Heart right ventricle (tissue), 16 donors: Measurements from ENCODE around the gene MTUS2. TPM values are rescaled to one million over a fixed set of nuclear protein-coding genes. Genes with fewer than 3 reads are reported as not detected.

Experiments
- ATAC-seq, 8 donors: fragments of 200-7000 bp; cut with Tn5 transposase; one replicate each; pipeline ENCODE4 v1.9.1; 2020; ENCODE audit warnings: mild to moderate bottlenecking in 8 of 8, moderate library complexity in 8 of 8, moderate number of reproducible peaks in 1 of 8
- DNase-seq, 2 donors: peaks; one replicate each; pipeline ENCODE4 v3.0.0-alpha.2; 2020
- H3K27ac ChIP-seq, 10 donors: fragments of 200-600 bp; sonication (generic) in 2 of 10; one replicate each; pipeline versions ENCODE4 v1.5.0 to v1.8.0; 2020 to 2022; ENCODE audit warnings: mild to moderate bottlenecking in 3 of 10
- H3K27me3 ChIP-seq, 7 donors: fragments of 200-600 bp; one replicate each; pipeline ENCODE4 v1.8.0; 2021 to 2022; ENCODE audit warnings: mild to moderate bottlenecking in 2 of 7
- H3K36me3 ChIP-seq, 9 donors: fragments of 200-600 bp; sonication (generic) in 1 of 9; one replicate each; pipeline versions ENCODE4 v1.5.0 to v1.8.0; 2020 to 2022; ENCODE audit warnings: mild to moderate bottlenecking in 2 of 9
- H3K4me1 ChIP-seq, 9 donors: fragments of 200-600 bp; sonication (generic) in 1 of 9; one replicate each; pipeline versions ENCODE4 v1.5.0 to v1.8.0; 2020 to 2022; ENCODE audit warnings: mild to moderate bottlenecking in 4 of 9
- H3K4me3 ChIP-seq, 10 donors: fragments of 200-600 bp; sonication (generic) in 2 of 10; one replicate each; pipeline versions ENCODE4 v1.5.0 to v1.8.0; 2020 to 2022; ENCODE audit warnings: mild to moderate bottlenecking in 7 of 10, moderate library complexity in 2 of 10
- H3K9me3 ChIP-seq, 11 donors: fragments of 200-600 bp in 10 of 11; sonication (generic) in 2 of 11; one replicate each; pipeline versions ENCODE4 v1.5.0 to v1.8.0; 2013 to 2022; ENCODE audit warnings: mild to moderate bottlenecking in 2 of 11, control low read depth in 1 of 11, moderate library complexity in 1 of 11
- WGBS, 2 donors: extraction: QIAGEN DNeasy Blood & Tissue Kit; methylation state at CpG; one replicate each; pipeline ENCODE4 v1.1.7; 2013; ENCODE audit warnings: inconsistent platforms in 1 of 2; 5-methylcytosine and 5-hydroxymethylcytosine counted together
- intact Hi-C, 10 donors: fragments of 100-400 bp; cut with DNase I; formaldehyde crosslinking; loops; one replicate each; pipeline versions ENCODE4 v1.11.1 to v1.14.2; 2022
- polyA plus RNA-seq, 2 donors: library from polyadenylated mRNA; stranded (reverse); fragments of 200-250 nt; gene quantifications; one replicate each; pipeline ENCODE4 v1.2.3, GENCODE V29; 2013
- total RNA-seq, 10 donors: library from RNA; stranded (reverse); fragmentation: NEBNext Ultra II Directional in 3 of 10; extraction: Animal tissue kit (Norgen Biotek cat#: 25700) in 3 of 10; gene quantifications; one replicate each; pipeline versions ENCODE4 v1.2.1 to v1.2.4, GENCODE V29; 2021 to 2023
- TF ChIP-seq, protein P1 (sequence below), 9 donors: fragments of 200-600 bp; sonication (generic) in 2 of 9; IDR thresholded peaks; one replicate each; pipeline versions ENCODE4 v1.5.0 to v1.8.0; 2021 to 2022; ENCODE audit warnings: antibody characterized with exemption in 9 of 9, mild to moderate bottlenecking in 5 of 9, moderate library complexity in 1 of 9
- donor health status: Arrhythmogenic right ventricular cardiomyopathy.
- donor health status: ischemic (EF 13 %, LVEDD 7.1; RV severe dilation, severe dysfunction).
- donor health status: healthy with polysubstance abuse.
- donor health status: DM: no; HTN: yes; CAD: no.
- donor health status: DM: no; HTN: no; CAD: no.
- donor health status: ischemic (EF 25% LVEDD 6.9; RV normal size, moderate dysfunction).
- donor health status: ischemic (EF 25% LVEDD 5.7; RV mildly dilated, moderate dysfunction).
- donor health status: healthy.
- donor health status: DM: yes; HTN: yes; CAD: no.
- donor health status: Ischemic cardiomyopathy.
- donor health status: ischemic (EF 35%, LVEDD 5.7; RV mildly dilated, moderate dysfunction).
- donor health status: nonischemic (EF 11% LVEDD 7.7; RV severe dilation, severe dysfunction).
- donor health status: DM: yes; HTN: yes; CAD: no.
- donor health status: PGD.
- donor health status: ischemic (EF 29% LVEDD 5.4; RV normal size, mild dysfunction).
- donor health status: nonischemic (EF 23%, LVEDD 6.1; RV moderate dilation, normal function).

MTUS2 gene
- total and polyA plus RNA-seq, 12 donors, result 18.7 to 159 (median 65.6) TPM

DNA sequence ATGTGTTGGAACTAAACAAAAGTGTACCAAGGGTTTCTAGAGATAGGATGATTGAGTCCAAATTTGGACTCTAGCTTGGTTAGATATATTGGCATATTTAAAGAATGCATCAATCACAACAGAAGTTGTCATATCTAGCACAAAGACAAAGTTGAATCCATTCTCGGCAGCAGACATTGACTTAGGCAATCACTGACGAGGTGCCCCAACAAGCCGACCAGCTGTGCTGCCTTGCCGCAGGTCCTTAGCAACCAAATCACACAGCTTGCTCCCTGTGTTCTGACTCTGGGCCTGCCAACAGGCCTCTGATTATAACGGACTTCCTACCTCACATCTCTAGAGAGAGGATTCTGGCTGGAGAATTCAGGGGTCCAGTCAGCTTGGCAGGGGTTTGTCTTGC is 208.7 kb downstream of the MTUS2 start:
- ATAC-seq, result no peak
- Histone ChIP-seq H3K36me3 (peaks cover 0 to 8% (median 0%) of the 10 kb centered on the region in 9 donors), H3K4me1 (no peaks in the 10 kb centered on the region), H3K27me3 (no peaks in the 10 kb centered on the region), H3K4me3 (no peak overlapping the region), H3K9me3 (peaks cover 0 to 3% (median 0%) of the 10 kb centered on the region in 11 donors), H3K27ac (no peak overlapping the region)
- intact Hi-C loops, result loop anchor here in 1 of 10 donors (10.0 kb wide), 1 partner anchor 284 kb away; no protein-coding TSS in a partner anchor
- 71 to 74% methylated on average over 5 of the region's 5 CpGs for WGBS, 2 donors
- no peak for DNase-seq
- TF ChIP-seq, protein P1, sequence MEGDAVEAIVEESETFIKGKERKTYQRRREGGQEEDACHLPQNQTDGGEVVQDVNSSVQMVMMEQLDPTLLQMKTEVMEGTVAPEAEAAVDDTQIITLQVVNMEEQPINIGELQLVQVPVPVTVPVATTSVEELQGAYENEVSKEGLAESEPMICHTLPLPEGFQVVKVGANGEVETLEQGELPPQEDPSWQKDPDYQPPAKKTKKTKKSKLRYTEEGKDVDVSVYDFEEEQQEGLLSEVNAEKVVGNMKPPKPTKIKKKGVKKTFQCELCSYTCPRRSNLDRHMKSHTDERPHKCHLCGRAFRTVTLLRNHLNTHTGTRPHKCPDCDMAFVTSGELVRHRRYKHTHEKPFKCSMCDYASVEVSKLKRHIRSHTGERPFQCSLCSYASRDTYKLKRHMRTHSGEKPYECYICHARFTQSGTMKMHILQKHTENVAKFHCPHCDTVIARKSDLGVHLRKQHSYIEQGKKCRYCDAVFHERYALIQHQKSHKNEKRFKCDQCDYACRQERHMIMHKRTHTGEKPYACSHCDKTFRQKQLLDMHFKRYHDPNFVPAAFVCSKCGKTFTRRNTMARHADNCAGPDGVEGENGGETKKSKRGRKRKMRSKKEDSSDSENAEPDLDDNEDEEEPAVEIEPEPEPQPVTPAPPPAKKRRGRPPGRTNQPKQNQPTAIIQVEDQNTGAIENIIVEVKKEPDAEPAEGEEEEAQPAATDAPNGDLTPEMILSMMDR (IDR thresholded peaks at IDR 0.05), result no peak

DNA sequence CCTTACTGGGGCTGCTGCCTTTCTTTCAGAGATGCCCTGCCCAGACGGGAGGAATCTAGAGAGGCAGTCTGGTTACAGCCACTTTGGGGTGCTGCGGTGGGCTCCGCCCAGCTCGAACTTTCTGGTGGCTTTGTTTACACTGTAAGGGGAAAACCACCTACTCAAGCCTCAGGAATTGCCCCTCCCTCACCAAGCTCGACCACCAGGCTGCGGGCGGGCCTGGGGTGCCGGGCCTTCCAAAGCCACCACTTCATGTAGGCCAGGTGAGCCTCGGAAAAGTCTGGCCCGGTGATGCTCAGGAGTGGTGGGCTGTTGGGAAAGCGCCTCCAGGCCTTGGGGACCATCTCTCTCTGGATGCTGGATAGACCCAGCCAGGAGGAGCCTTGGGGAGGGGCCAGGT is 218.6 kb downstream of the MTUS2 start:
- Histone ChIP-seq H3K4me1 (no peaks in the 10 kb centered on the region), H3K36me3 (no peaks in the 10 kb centered on the region), H3K27me3 (no peaks in the 10 kb centered on the region), H3K4me3 (no peak overlapping the region), H3K27ac (no peak overlapping the region), H3K9me3 (no peaks in the 10 kb centered on the region)
- TF ChIP-seq, protein P1 (IDR thresholded peaks at IDR 0.05), result no peak
- WGBS, 2 donors, result 88 to 90% methylated on average over 11 of the region's 11 CpGs
- DNase-seq (no peak), ATAC-seq (no peak)
- intact Hi-C loops, result no loop called here

DNA sequence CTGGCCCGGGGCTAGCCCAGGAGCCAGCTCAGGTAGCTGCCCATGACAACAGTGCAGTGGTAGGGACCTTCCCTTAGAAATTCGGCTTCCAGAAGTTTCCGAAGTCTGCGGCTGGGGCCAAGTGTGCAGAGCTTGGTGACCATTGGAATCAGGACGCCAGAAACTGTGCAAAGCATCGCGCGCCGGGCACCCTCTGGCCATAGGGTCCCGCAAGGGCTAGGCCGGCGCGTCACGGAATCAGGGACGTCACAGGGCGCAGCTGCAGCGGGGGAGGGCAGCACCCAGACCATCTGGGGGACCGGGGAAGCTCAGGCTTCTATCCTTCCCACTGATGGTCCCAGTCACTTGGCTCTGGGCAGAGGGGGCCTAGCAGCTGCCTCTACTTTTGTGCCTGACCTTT is 219.1 kb downstream of the MTUS2 start:
- Histone ChIP-seq H3K9me3 (peaks cover 0 to 3% (median 0%) of the 10 kb centered on the region in 11 donors), H3K36me3 (no peaks in the 10 kb centered on the region), H3K4me3 (no peak overlapping the region), H3K4me1 (no peaks in the 10 kb centered on the region), H3K27ac (no peak overlapping the region), H3K27me3 (no peaks in the 10 kb centered on the region)
- DNase-seq, result no peak
- intact Hi-C loops, result no loop called here
- TF ChIP-seq, protein P1 (IDR thresholded peaks at IDR 0.05), result no peak
- peak in 1 of 8 donors; percentile 38 for ATAC-seq
- 86 to 87% methylated on average over 18 of the region's 18 CpGs for WGBS, 2 donors

DNA sequence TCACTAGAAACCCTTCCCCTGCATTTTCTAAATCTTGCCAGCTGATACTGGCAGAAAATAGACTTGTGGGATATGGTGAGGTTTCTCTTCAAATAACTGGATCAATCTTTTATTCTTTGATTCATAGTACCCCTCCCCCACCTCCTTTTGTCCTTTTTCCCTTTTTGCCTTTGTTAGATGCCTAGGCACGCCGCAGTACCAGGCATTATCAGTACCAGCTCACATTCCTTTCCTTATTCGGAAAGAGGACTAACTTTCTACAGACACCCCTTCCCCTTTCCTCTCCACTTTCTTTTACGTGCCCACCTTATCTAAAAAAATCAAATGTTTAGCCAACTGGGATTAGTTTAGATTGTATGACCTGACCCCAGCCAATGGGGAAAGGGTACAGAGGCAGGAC is 226.4 kb downstream of the MTUS2 start:
- ATAC-seq, result no peak
- Histone ChIP-seq H3K27me3 (no peaks in the 10 kb centered on the region), H3K9me3 (peaks cover 0 to 14% (median 0%) of the 10 kb centered on the region in 11 donors), H3K36me3 (no peaks in the 10 kb centered on the region), H3K4me1 (no peaks in the 10 kb centered on the region), H3K4me3 (no peak overlapping the region), H3K27ac (no peak overlapping the region)
- DNase-seq, result no peak
- intact Hi-C loops, result no loop called here
- WGBS, 2 donors, result 18 to 25% methylated on average over 4 of the region's 4 CpGs
- TF ChIP-seq, protein P1 (IDR thresholded peaks at IDR 0.05), result no peak
